DOHH2 (cell line): ENCODE results near the gene PMPCA.

ENCODE experiments used
- H3F3A ChIP-seq: fragments of 200-600 bp; sonication (generic), shearing (Covaris generic); 2 replicates; pipeline ENCODE4 v1.6.0; 2016; ENCODE audit warnings: antibody characterized with exemption, mild to moderate bottlenecking; ENCODE audit not compliant: control insufficient read depth, insufficient read depth
- H3K27ac ChIP-seq: fragments of 200-600 bp; sonication (generic); 2 replicates; pipeline ENCODE4 v1.5.1; 2014; ENCODE audit warnings: low read depth, mild to moderate bottlenecking, low read length, moderate library complexity
- H3K27me3 ChIP-seq: fragments of 200-600 bp; sonication (generic); 2 replicates; pipeline ENCODE4 v1.6.1; 2014; ENCODE audit warnings: mild to moderate bottlenecking, low read length, mixed read lengths; ENCODE audit not compliant: control insufficient read depth
- H3K36me3 ChIP-seq: fragments of 200-600 bp; sonication (generic); 2 replicates; pipeline ENCODE4 v1.6.1; 2014; ENCODE audit warnings: mild to moderate bottlenecking, low read length, moderate library complexity, mixed read lengths; ENCODE audit not compliant: control insufficient read depth
- H3K4me1 ChIP-seq: fragments of 200-600 bp; sonication (generic); 2 replicates; pipeline ENCODE4 v1.6.1; 2014; ENCODE audit warnings: mild to moderate bottlenecking, low read length, mixed read lengths; ENCODE audit not compliant: control insufficient read depth
- H3K4me2 ChIP-seq: fragments of 200-600 bp; sonication (generic); 2 replicates; pipeline ENCODE4 v1.6.0; 2014; ENCODE audit warnings: mild to moderate bottlenecking, low read length, moderate library complexity
- H3K4me3 ChIP-seq: fragments of 200-600 bp; sonication (generic); 2 replicates; pipeline ENCODE4 v1.5.1; 2014; ENCODE audit warnings: mild to moderate bottlenecking, low read length, mixed read lengths
- H3K79me2 ChIP-seq: fragments of 200-600 bp; sonication (generic); 2 replicates; pipeline ENCODE4 v1.6.1; 2014; ENCODE audit warnings: mild to moderate bottlenecking, low read length, mixed read lengths; ENCODE audit not compliant: control insufficient read depth
- H3K9me2 ChIP-seq: fragments of 200-600 bp; sonication (generic); replicated peaks from 2 replicates; pipeline ENCODE4 v1.6.1; 2014; ENCODE audit warnings: mild to moderate bottlenecking, low read length, mixed read lengths; ENCODE audit not compliant: control insufficient read depth
- H3K9me3 ChIP-seq: fragments of 200-600 bp; sonication (generic); 2 replicates; pipeline ENCODE4 v1.6.1; 2014; ENCODE audit warnings: antibody characterized with exemption, low read length, mixed read lengths; ENCODE audit not compliant: control insufficient read depth, insufficient read depth
- H4K20me1 ChIP-seq: fragments of 200-600 bp; sonication (generic); 2 replicates; pipeline ENCODE4 v1.6.0; 2014; ENCODE audit warnings: low read depth, mild to moderate bottlenecking, antibody characterized with exemption, low read length, moderate library complexity; ENCODE audit not compliant: control insufficient read depth, insufficient read depth
- EZH2phosphoT487 ChIP-seq: fragments of 200-600 bp; sonication (generic); IDR thresholded peaks from 2 replicates; pipeline ENCODE4 v1.6.1; 2017; ENCODE audit warnings: borderline replicate concordance, mild to moderate bottlenecking, antibody characterized with exemption, low read length, moderate library complexity, mixed read lengths
- TF ChIP-seq, protein P1 (sequence below): fragments of 200-600 bp; sonication (generic); IDR thresholded peaks from one replicate; pipeline ENCODE4 v1.5.1; 2014; ENCODE audit warnings: antibody characterized with exemption, mild to moderate bottlenecking, low read depth, low read length; ENCODE audit not compliant: poor library complexity, severe bottlenecking

Gene PMPCA

GRCh38 chr9:136402067-136402466 is 8.4 kb upstream of the PMPCA start:
- peaks cover 69% of the 10 kb centered on the region for H3K36me3 ChIP-seq
- no peaks in the 10 kb centered on the region for H3K27me3 ChIP-seq
- no peak overlapping the region for H3K4me2 ChIP-seq
- no peak for TF ChIP-seq EZH2phosphoT487
- TF ChIP-seq, protein P1, sequence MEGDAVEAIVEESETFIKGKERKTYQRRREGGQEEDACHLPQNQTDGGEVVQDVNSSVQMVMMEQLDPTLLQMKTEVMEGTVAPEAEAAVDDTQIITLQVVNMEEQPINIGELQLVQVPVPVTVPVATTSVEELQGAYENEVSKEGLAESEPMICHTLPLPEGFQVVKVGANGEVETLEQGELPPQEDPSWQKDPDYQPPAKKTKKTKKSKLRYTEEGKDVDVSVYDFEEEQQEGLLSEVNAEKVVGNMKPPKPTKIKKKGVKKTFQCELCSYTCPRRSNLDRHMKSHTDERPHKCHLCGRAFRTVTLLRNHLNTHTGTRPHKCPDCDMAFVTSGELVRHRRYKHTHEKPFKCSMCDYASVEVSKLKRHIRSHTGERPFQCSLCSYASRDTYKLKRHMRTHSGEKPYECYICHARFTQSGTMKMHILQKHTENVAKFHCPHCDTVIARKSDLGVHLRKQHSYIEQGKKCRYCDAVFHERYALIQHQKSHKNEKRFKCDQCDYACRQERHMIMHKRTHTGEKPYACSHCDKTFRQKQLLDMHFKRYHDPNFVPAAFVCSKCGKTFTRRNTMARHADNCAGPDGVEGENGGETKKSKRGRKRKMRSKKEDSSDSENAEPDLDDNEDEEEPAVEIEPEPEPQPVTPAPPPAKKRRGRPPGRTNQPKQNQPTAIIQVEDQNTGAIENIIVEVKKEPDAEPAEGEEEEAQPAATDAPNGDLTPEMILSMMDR = no peak
- H3F3A ChIP-seq = peaks cover 14% of the 10 kb centered on the region; the same call in 1 of the 2 replicates
- no peak overlapping the region for H3K27ac ChIP-seq
- H3K4me1 ChIP-seq = peaks cover 19% of the 10 kb centered on the region
- no peaks in the 10 kb centered on the region; the same call in none of the 2 replicates for H4K20me1 ChIP-seq
- peaks cover 29% of the 10 kb centered on the region for H3K79me2 ChIP-seq
- no peaks in the 10 kb centered on the region for H3K9me3 ChIP-seq
- H3K4me3 ChIP-seq = no peak overlapping the region
- no peaks in the 10 kb centered on the region for H3K9me2 ChIP-seq

DNA sequence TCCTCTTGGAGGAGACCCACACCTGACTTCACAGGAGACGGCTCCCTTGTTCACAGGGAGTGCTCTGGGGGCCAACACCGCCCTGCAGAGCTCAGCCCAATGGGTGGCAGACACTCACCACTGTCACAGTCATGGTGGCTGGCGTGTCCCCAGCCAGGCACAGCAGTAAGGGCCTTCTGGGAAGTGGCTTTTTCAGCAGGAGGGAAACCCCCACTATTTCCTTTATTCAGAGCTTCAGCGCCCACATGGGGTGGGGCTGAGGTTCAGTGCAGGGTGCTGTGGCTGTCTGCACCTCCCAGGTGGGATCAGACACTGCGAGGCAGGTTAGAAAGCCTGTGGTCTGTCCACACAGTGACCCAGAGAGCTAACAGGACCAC is 6.9 kb upstream of the PMPCA start:
- Histone ChIP-seq H3K4me1 (peaks cover 22% of the 10 kb centered on the region), H3K27ac (no peak overlapping the region)

GRCh38 chr9:136403915-136404800 is 6.3 kb upstream of the PMPCA start:
- H3K36me3 ChIP-seq = peaks cover 72% of the 10 kb centered on the region
- no peak for TF ChIP-seq EZH2phosphoT487
- TF ChIP-seq, protein P1 = no peak
- H3F3A ChIP-seq = peaks cover 14% of the 10 kb centered on the region; the same call in 1 of the 2 replicates
- peaks cover 30% of the 10 kb centered on the region for H3K79me2 ChIP-seq
- H3K4me2 ChIP-seq = no peak overlapping the region
- H3K27ac ChIP-seq = no peak overlapping the region
- no peaks in the 10 kb centered on the region for H3K9me2 ChIP-seq
- peaks cover 22% of the 10 kb centered on the region for H3K4me1 ChIP-seq
- no peak overlapping the region for H3K4me3 ChIP-seq
- no peaks in the 10 kb centered on the region; the same call in 1 of the 2 replicates for H4K20me1 ChIP-seq
- no peaks in the 10 kb centered on the region for H3K27me3 ChIP-seq
- no peaks in the 10 kb centered on the region for H3K9me3 ChIP-seq

More for the DNA sequence above, 6.9 kb upstream of the PMPCA start:
- Histone ChIP-seq H4K20me1 (no peaks in the 10 kb centered on the region; the same call in none of the 2 replicates), H3K4me3 (no peak overlapping the region), H3K4me2 (no peak overlapping the region), H3K27me3 (no peaks in the 10 kb centered on the region), H3F3A (peaks cover 14% of the 10 kb centered on the region; the same call in 1 of the 2 replicates), H3K9me3 (no peaks in the 10 kb centered on the region), H3K79me2 (peaks cover 30% of the 10 kb centered on the region), H3K36me3 (peaks cover 71% of the 10 kb centered on the region), H3K9me2 (no peaks in the 10 kb centered on the region)
- TF ChIP-seq, protein P1 = no peak
- no peak for TF ChIP-seq EZH2phosphoT487
